A673 (cell line): ENCODE measurements around the gene DCTN3. TPM values are rescaled to one million over a fixed set of nuclear protein-coding genes. Genes with fewer than 3 reads are reported as not detected.
A peak's percentile ranks its signal among the peaks of the same experiment; 100 is the strongest.

Source experiments
- BruUV-seq: library from RNA; stranded (reverse); fragments of 400-500 nt; replicated peaks from 2 replicates; lab custom pipeline; 2021; lab: Mats Ljungman, UMichigan
- CTCF ChIA-PET: fragments of 300-600 bp; sonication (Branson Sonifier 250); formaldehyde crosslinking; loops from one replicate; lab custom pipeline; 2022; ENCODE audit warnings: antibody characterized with exemption; lab: Charles Lee
- POLR2A ChIA-PET: fragments of 300-600 bp; sonication (Branson Sonifier 250); formaldehyde crosslinking; loops from one replicate; lab custom pipeline; 2022; ENCODE audit warnings: antibody characterized with exemption; ENCODE audit not compliant: low non-redundant PET; lab: Charles Lee
- DNase-seq: peaks from one replicate; pipeline ENCODE4 v3.0.0-alpha.2; 2015; ENCODE audit warnings: low spot score
- H3K27ac ChIP-seq: fragments of 200-600 bp; sonication (generic); 2 replicates; pipeline ENCODE4 v1.5.1; 2016; ENCODE audit warnings: mixed run types, low read depth, mild to moderate bottlenecking, mixed read lengths, antibody characterized with exemption, low read length; ENCODE audit not compliant: poor library complexity, severe bottlenecking
- H3K27me3 ChIP-seq: fragments of 200-600 bp; sonication (generic); replicated peaks from 2 replicates; pipeline ENCODE4 v1.6.1; 2017; ENCODE audit warnings: mixed run types, low read depth, mild to moderate bottlenecking, mixed read lengths, antibody characterized with exemption, low read length; ENCODE audit not compliant: insufficient read depth, poor library complexity
- H3K36me3 ChIP-seq: fragments of 200-600 bp; sonication (generic); 2 replicates; pipeline ENCODE4 v1.6.1; 2016; ENCODE audit warnings: mixed run types, mild to moderate bottlenecking, mixed read lengths, antibody characterized with exemption, low read length; ENCODE audit not compliant: insufficient read depth, poor library complexity, severe bottlenecking
- H3K4me1 ChIP-seq: fragments of 200-600 bp; sonication (generic); 2 replicates; pipeline ENCODE4 v1.6.1; 2017; ENCODE audit warnings: mixed run types, mild to moderate bottlenecking, mixed read lengths, antibody characterized with exemption, low read length; ENCODE audit not compliant: insufficient read depth, poor library complexity, severe bottlenecking
- H3K4me3 ChIP-seq: fragments of 200-600 bp; sonication (generic); 2 replicates; pipeline ENCODE4 v1.5.1; 2016; ENCODE audit warnings: low read depth, mixed run types, mild to moderate bottlenecking, mixed read lengths, low read length; ENCODE audit not compliant: poor library complexity, severe bottlenecking
- H3K9me3 ChIP-seq: fragments of 200-600 bp; sonication (generic); 2 replicates; pipeline ENCODE4 v1.6.1; 2016; ENCODE audit warnings: mixed run types, low read depth, mild to moderate bottlenecking, mixed read lengths, antibody characterized with exemption, low read length; ENCODE audit not compliant: poor library complexity, severe bottlenecking
- EZH2 ChIP-seq: fragments of 200-600 bp; sonication (generic); IDR thresholded peaks from 2 replicates; pipeline ENCODE4 v1.6.1; 2017; ENCODE audit warnings: borderline replicate concordance, low read depth, mild to moderate bottlenecking, mixed read lengths, antibody characterized with exemption, low read length; ENCODE audit not compliant: poor library complexity, severe bottlenecking
- intact Hi-C: fragments of 100-400 bp; cut with micrococcal nuclease; formaldehyde crosslinking; loops from one replicate; pipeline ENCODE4 v1.10.0; 2022; ENCODE audit not compliant: unreplicated experiment
- total RNA-seq: library from RNA; stranded (reverse); gene quantifications from 2 replicates; pipeline ENCODE4 v1.2.3, GENCODE V29; 2021
- TF ChIP-seq, protein P1 (sequence below): fragments of 300-800, 200-600 bp; sonication (generic); conservative IDR thresholded peaks from 2 replicates; pipeline ENCODE4 v1.5.1; 2017; ENCODE audit warnings: low read depth, mild to moderate bottlenecking, antibody characterized with exemption, low read length, moderate library complexity, mixed read lengths

DCTN3 gene
- total RNA-seq, 1 experiment from 2014 or later, result 79.3 TPM

DNA sequence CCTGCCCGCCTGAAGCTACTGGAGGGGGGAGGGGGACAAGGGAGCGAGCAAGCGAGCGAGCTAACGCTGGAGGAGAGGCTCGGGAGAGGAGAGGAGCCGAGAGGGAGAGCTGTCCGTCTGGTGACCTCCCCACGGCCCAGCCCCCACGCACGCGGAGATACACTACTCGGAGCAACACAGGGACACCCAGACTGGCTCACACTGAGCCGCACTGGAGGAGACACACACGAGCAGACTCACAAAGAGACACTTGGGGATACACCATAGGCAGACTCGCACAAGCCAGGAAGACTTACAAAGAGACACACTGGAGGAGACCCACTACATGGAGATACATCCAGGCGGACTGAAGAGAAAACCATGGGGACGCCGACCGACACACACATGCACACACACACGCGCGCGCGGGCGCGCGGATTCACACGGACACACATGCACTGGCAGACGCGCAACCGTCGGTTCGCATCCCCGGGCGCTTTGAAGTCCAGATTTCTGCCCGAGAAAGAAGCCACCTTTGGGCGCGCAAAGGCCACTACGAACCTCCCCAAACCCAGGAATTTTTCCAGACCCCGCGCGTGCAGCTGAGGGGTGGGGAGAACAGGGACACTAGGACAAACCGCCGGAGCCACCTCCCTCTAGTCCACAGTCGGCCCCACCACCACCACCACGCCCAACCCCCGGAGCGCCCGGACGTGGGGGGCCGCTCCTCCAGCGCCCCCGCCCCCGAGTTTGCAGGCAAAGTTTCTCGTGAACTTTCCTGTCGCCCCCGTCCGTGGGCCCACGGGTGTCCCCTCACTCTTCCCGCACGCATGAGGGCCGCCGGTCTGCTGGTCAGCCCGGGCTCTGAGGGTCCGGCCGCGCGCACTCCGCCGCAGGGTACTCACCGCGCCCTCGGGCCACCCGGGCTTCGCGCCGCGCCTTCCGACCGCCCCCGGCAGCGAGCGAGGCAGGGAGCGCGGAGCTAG lies 31.3 kb downstream of the DCTN3 start:
- BruUV-seq, result no TSS peak
- Histone ChIP-seq H3K36me3 (no peaks in the 10 kb centered on the region), H3K27ac (no peak overlapping the region), H3K4me1 (peaks cover 15% of the 10 kb centered on the region), H3K4me3 (peak overlapping the region; percentile 60), H3K27me3 (peaks cover 45% of the 10 kb centered on the region), H3K9me3 (no peaks in the 10 kb centered on the region)
- ChIA-PET CTCF (interaction anchor here (0.8 to 1.3 kb wide), 2 partner anchors 184 to 185 kb away, joined by 3 to 4 read pairs; no protein-coding TSS in a partner anchor), POLR2A (no interaction called here)
- DNase-seq, result no peak
- TF ChIP-seq, protein P1, sequence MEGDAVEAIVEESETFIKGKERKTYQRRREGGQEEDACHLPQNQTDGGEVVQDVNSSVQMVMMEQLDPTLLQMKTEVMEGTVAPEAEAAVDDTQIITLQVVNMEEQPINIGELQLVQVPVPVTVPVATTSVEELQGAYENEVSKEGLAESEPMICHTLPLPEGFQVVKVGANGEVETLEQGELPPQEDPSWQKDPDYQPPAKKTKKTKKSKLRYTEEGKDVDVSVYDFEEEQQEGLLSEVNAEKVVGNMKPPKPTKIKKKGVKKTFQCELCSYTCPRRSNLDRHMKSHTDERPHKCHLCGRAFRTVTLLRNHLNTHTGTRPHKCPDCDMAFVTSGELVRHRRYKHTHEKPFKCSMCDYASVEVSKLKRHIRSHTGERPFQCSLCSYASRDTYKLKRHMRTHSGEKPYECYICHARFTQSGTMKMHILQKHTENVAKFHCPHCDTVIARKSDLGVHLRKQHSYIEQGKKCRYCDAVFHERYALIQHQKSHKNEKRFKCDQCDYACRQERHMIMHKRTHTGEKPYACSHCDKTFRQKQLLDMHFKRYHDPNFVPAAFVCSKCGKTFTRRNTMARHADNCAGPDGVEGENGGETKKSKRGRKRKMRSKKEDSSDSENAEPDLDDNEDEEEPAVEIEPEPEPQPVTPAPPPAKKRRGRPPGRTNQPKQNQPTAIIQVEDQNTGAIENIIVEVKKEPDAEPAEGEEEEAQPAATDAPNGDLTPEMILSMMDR, result no peak
- TF ChIP-seq EZH2, result no peak
- intact Hi-C loops, result no loop called here

DNA sequence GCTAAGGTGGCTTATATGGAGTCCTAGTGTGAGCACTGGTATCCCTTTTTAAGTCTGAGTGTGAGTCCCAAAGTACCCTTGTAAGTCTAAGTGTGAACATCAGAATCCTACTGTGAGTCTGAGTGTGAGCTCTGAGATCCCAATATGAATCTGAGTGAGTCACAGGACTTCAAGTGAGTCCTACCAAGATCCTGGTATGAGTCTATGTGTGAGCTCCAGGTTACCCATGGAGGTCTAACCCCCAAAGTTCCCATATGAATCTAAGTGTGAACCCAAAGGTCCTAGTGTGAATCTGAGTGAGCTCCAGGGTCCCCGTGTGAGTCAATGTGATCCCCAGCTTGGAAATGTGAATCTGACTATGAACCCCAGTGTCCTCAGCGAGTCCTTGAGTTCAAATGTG lies 33.0 kb downstream of the DCTN3 start:
- H3K27ac ChIP-seq, result no peak overlapping the region
- no peaks in the 10 kb centered on the region for H3K36me3 ChIP-seq
- peaks cover 15% of the 10 kb centered on the region for H3K4me1 ChIP-seq
- DNase-seq, result no peak
- no peak for TF ChIP-seq EZH2
- TF ChIP-seq, protein P1, result no peak
- no peak overlapping the region for H3K4me3 ChIP-seq
- no peaks in the 10 kb centered on the region for H3K9me3 ChIP-seq
- CTCF ChIA-PET, result interaction anchor here (0.8 to 1.2 kb wide), 2 partner anchors 39 to 208 kb away, joined by 3 read pairs; no protein-coding TSS in a partner anchor
- BruUV-seq, result no TSS peak
- peaks cover 39% of the 10 kb centered on the region for H3K27me3 ChIP-seq
- POLR2A ChIA-PET, result no interaction called here
- intact Hi-C loops, result no loop called here

DNA sequence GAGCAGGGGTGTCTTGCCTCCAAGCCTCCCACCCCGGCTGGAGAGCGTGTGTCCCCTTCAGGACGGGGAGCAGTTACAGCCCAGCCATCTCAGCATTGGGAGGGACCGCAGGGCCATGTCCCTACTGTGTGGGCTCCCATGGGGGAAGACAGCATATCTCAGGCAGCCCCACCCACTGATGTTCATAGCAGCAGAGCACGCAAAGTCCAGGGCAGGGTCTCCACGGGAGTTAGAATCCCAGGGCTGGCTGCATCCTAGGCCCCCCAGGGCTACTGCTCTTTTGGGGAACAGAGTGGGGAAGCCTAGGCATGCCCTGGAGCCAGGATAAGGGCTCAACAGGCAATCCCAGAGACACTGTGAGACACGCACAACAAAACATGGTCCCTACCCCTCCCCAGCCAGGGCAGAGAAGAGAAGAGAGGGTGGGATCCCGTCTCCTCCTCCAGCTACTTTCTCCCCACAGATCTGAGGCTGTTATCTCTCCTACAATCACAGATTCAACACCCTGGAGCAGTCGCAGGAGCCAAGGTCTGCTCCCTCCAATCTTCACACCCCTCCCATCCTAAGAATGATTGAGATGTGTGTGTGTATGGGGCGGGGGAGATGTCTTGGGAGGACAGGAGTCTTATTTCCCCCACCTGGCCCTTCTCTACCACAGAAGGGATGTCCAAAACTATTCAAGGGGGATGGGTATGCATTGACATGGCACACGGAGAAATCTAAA lies 34.2 kb downstream of the DCTN3 start:
- no peaks in the 10 kb centered on the region for H3K9me3 ChIP-seq
- ChIA-PET CTCF (no interaction called here), POLR2A (no interaction called here)
- H3K4me3 ChIP-seq, result no peak overlapping the region
- TF ChIP-seq, protein P1, result no peak
- no peak for TF ChIP-seq EZH2
- H3K36me3 ChIP-seq, result no peaks in the 10 kb centered on the region
- no peak overlapping the region for H3K27ac ChIP-seq
- no peak for DNase-seq
- BruUV-seq, result no TSS peak
- intact Hi-C loops, result no loop called here
- peaks cover 14% of the 10 kb centered on the region for H3K4me1 ChIP-seq
- H3K27me3 ChIP-seq, result peaks cover 37% of the 10 kb centered on the region
